SKM-1 (cell line): ENCODE results near the gene KAZN.

ENCODE experiments used
- DNase-seq: peaks from one replicate; lab custom pipeline; 2025; ENCODE audit not compliant: unreplicated experiment; lab: John Stamatoyannopoulos, UW

KAZN gene

GRCh38 chr1:14989931-14990728, 391.6 kb downstream of the KAZN start:
- no peak for DNase-seq

DNA sequence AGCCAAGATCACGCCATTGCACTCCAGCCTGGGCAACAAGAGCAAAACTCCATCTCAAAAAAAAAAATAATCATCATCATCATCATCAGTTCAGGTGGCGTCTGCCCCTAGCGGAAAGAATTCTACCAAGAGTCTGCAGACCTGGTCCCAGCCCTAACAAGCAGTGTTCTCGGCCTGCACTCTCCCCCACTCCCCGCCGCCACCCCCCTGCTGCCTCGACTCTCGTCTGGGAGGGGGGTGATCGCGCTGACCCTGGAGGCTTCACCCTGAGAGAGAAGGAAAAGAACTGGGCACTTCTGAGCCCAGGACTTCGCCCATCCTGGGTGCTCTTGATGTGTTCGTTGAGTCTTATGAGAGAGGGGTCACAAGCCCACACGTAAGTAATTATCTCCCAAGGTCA, 394.9 kb downstream of the KAZN start:
- no peak for DNase-seq

DNA sequence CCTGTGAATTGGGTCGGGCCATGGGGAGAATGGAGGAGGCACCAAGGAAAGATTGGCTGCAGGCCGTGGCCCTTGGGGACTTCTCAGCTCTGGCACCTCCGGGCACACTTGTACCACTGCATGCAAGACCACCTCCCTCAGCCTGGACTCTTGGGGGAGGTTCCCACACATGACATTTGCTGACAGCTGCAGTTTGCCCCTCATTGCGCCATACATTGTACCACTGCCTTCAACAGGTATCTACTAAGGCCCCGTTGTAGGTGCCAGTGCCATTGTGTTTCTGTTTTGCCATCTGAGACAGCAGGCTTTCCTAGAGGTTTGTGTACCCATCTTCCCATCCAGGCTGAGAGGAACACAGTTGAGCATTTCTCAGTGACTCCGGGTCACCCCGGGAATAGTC, 395.7 kb downstream of the KAZN start:
- DNase-seq: no peak

DNA sequence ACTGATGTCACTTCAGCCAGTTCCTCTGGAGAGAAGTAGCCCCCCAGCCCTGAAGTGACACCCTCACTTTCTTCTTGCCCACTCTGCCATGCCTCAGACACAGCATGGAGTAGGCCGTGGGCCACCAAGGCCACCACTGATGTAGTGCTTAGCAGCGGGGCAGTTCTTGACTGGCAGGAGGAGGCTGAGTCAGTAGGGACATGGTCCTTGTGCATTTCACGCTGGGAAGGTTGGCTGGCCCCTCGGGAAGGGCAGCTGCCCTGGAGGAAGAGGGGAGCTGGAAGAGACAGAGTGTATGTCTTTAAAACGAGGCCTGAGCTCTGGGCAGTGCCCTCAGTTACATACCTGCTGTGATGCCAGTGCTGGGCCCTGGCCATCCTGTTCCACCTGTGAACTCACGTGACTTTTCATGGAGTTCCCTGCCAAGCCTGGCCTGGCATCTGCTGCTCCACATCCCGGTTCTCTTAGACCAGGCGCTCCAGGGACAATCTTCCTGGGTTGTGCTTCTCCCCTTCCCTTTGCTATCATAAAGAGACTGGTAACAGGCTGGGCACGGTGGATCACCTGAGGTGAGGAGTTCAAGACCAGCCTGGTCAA, 396.5 kb downstream of the KAZN start:
- no peak for DNase-seq

- DNase-seq: peak; percentile 67
Observed at GRCh38 chr1:14996133-14997050, 397.9 kb downstream of the KAZN start.

DNA sequence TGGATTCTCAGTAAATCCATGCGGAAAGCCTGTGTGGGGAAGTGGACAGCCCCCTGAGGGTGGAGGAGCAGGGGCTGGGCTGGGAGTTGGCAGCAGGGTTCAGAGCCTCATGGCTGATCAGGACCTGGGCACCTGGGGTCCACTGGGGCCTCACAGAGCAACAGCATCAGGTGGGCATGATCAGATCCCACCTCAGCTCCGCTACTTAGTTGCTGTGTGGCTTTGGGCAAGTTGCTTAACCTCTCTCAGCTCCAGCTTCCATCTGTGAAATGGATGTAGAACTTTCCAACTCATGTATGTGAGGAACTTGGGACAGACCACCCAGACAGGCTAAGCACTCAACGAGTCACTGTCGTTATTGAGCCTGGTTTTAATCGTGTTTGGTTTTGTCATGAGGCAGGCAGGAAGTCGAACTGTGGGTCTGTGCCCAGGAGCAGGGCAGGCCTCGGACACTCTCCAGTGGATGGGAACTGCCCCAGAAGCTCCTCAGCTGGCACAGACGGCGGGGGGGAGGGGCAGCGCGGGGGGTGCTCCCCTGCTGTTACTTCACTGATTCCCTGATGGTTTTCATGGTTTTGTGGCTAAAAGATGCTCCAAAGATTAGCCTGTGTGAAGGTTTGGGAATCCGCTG, 399.3 kb downstream of the KAZN start:
- DNase-seq: no peak

GRCh38 chr1:14999441-14999840, 401.0 kb downstream of the KAZN start:
- no peak for DNase-seq

DNA sequence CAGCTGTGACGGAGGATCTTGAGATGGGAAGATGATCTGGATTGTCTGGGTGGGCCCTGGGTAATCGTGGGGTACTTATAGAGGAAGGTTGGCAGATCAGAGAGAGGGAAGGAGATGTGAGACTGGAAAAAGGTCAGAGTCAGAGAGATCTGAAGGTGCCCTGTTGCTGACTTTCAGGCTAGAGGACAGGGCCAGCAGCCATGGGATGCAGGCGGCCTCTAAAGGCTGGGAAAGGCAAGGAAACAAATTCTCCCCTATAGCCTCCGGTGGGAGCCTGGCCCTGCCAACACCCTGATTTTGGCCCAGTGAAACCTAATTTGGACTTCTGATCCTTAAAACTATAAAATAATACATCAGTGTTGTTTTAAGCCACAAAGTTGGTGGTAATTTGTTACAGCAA, 401.5 kb downstream of the KAZN start:
- no peak for DNase-seq

DNA sequence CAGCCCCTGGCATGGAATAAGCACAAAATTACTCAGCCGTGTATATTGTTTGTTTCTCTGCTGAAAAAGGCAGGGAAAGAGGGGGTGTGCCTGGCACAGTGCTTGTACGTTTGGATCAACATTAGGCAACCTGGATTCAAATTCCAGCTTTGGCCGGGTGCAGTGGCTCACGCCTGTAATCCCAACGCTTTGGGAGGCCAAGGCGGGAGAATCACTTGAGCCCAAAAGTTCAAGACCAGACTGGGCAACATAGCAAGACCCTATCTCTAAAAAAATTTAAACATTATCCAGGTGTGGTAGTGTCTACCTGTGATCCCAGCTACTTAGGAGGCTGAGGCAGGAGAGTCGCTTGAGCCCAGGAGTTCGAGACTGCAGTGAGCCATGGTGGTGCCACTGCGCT, 402.2 kb downstream of the KAZN start:
- DNase-seq: no peak

DNA sequence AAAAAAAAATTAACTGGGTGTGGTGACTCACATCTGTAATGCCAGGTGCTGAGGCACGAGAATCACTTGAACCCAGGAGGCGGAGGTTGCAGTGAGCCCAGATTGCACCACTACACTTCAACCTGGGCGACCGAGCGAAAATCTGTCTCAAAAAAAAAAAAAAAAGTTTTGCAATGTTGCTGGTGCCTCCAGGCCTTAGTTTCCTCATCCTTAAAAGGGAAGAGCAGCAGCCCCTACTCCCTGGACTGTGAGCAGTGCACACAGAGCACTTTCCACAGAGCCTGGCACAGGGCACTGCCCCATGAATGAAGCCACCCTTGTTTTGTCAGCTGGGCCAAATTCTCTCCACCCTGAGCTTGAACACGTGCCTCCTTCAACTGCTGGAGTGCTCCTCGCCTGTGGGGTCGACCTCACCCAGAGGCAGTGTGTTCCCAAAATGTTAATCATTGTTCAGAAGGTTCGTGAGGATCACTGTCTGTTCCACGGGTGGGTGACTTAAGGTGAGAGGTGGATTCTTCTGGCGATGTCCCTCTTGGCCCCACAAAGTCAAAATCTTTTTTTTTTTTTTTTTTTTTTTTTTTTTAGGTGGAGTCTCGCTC, 402.9 kb downstream of the KAZN start:
- peak; percentile 13 for DNase-seq

DNA sequence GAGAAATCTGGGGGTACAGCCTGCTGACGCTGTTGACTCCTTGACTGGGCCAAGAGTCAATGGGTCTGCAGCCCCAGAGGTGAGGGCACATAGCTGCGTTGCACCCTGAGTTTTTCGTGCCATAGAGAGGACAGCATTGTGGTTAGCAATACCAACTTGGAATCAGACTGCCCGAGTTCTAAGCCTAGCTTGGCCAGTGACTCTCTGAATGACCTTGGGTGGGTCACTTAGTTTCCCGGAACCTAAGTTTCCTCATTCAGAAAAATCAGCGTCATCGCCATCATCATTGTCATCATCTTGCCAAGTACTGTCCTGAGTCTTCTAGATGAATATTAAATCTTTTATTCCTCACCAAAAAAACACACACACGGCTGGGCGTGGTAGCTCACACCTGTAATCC, 403.8 kb downstream of the KAZN start:
- no peak for DNase-seq

- DNase-seq: no peak
Observed at GRCh38 chr1:15004396-15004795, 405.9 kb downstream of the KAZN start.

DNA sequence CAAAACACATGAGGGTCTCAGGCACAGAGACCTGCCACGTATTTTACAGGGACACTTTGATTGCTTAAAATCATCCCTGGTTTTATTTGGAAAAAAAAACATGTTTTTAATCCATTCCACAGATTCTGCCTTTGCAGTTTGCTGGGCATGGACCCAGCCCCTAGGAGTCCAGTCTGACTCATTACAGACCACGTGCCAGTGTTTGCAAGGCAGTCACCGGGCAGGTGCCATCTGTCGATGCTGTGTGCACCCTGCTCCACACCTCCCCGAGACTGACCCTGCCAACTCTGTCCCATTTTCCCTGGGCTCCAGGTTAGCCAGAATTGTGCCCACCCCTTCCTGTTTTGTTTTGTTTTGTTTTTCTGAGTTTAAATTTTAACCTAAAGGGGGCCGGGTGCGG, 406.6 kb downstream of the KAZN start:
- DNase-seq: no peak

GRCh38 chr1:15007368-15007767, 408.9 kb downstream of the KAZN start:
- DNase-seq: no peak

GRCh38 chr1:15007842-15008241, 409.4 kb downstream of the KAZN start:
- no peak for DNase-seq

DNA sequence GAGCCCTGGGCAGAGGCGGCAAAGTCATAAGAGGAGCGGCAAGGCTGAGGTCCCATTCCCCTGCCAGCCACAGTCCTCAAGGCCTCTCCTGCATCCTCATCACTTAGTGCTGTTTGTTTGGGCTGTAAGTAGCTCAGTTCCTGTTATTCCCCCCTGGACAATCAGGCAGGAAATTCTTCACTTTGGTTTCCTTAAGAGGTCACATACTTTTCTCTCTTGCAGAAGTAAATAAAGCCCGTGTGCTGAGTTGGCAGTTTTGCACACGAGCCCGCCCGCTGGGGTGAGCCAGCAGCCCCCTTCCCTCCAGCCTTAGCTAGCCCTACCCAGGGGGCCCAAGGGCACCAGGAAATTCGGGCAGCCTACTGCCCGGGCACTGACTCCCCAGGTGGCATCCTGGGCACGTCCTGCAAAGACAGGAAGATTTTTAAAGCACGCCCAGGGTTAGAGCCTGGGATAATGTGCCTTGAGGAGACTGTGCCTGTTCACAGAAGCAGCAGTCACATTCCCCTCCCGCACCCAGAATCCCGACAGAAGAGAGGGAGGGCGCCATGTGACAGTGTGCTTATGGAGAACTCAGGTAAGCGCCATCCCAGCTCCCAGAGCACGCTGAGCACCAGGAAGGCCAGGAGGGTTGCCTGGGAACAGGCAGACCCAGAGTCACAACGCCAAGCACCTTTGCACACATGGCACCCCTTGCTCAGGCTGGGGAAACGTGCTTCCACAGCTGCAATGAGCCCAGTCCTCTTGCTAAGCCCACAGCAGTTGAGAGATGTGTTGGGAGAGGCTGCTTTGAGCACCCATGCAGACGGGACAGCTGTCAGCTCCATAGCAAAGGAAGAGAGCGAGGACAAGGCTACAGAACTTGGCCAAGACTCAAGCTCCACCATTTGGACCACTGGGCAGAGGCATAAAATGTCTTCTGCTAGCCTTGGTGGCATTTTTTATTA, 410.6 kb downstream of the KAZN start:
- no peak for DNase-seq

DNA sequence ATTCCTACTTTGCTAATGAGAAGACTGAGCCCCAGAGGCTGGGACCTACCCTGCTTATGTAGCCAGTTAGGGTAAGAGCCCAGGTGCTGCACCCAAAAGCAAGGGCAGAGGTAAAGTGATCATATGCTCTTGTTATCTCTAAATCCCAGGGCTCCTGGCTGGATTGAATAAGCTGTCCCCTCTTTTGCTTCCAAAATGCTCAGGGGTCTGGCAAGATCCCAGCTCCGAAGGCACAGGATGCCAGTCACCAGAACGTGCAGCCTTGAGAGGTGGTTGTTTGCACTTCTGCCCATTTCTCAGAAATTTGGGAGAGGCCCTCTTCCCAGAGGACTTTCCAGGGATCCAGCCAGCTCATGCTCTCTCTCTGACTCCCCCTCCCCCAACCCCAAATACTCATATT, 412.7 kb downstream of the KAZN start:
- DNase-seq: no peak

GRCh38 chr1:15011661-15012060, 413.2 kb downstream of the KAZN start:
- no peak for DNase-seq

DNA sequence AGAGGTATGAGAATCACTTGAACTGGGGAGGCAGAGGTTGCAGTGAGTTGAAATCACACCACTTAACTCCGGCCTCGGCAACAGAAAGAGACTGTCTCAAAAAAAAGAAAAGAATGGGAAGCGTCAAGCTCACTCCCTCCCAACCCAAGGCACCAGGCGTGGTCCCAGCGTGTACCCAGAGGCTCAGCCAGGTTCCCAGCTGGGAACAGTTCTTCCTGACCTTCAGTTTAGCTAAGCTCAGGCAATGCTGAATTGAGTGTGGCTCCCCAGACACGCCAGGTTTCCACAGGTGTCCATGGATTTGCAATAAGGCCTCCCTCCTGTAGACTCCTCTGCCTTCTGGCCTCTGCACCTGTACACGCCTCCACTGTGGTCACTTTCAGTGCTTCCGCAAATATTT, 414.3 kb downstream of the KAZN start:
- DNase-seq: no peak

GRCh38 chr1:15013767-15014166, 415.3 kb downstream of the KAZN start:
- DNase-seq: no peak
